ENCODE results near the gene PTPRN2. TPM values are rescaled to one million over a fixed set of nuclear protein-coding genes. Genes with fewer than 3 reads are reported as not detected.

Gene PTPRN2
- total and polyA plus RNA-seq, 2 of the 13 experiments (the other 11 are each of a cell fraction or from before 2014, with no cell fraction given): 2.5 to 24.2 TPM

DNA sequence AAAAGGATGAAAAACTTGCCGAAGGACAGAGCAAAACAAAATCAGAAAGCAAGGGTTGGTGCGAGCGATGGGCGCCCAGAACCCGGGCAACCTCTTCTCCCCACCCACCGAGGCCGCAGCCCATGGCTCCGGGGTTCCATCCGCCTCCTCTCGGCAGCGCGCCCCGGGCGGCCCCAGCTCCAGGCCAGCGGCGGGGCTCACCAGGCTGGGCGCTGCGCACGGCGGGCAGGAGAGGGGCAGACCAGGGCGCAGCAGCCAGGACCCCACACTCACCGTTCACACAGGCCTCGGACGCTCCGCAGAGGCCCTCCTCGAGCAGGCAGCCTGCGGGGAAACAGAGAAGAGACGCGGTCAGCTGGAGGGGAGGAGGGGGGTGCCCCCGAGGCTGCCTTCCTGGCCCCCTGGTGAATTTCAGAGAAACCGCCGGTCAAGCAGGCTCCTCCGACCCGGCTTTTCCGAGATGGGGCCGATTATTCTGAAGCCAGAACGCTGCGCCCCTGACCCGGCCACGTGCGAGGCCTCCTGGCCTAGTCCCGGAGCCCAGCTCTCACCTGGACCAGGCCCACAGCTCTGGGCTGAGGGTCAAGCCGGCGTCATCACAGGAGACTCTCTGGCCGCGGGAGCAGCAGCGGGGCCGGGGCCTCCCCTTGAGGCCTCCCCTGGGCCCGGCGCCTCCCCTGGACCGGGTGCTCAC lies 98.0 kb downstream of the PTPRN2 start:
- CTCF ChIA-PET (ENCODE audit: low intra/inter-chr PET ratio, low total read pairs): no interaction called here
- ATAC-seq: no peak
- no peak for TF ChIP-seq DMAP1 (CRISPR knock-in tag; IDR thresholded peaks at IDR 0.05)
- TF ChIP-seq, protein P1, sequence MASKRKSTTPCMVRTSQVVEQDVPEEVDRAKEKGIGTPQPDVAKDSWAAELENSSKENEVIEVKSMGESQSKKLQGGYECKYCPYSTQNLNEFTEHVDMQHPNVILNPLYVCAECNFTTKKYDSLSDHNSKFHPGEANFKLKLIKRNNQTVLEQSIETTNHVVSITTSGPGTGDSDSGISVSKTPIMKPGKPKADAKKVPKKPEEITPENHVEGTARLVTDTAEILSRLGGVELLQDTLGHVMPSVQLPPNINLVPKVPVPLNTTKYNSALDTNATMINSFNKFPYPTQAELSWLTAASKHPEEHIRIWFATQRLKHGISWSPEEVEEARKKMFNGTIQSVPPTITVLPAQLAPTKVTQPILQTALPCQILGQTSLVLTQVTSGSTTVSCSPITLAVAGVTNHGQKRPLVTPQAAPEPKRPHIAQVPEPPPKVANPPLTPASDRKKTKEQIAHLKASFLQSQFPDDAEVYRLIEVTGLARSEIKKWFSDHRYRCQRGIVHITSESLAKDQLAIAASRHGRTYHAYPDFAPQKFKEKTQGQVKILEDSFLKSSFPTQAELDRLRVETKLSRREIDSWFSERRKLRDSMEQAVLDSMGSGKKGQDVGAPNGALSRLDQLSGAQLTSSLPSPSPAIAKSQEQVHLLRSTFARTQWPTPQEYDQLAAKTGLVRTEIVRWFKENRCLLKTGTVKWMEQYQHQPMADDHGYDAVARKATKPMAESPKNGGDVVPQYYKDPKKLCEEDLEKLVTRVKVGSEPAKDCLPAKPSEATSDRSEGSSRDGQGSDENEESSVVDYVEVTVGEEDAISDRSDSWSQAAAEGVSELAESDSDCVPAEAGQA (IDR thresholded peaks at IDR 0.05; ENCODE audit: low read depth): no peak
- TF ChIP-seq, protein P1 (CRISPR knock-in tag; IDR thresholded peaks at IDR 0.05; ENCODE audit: borderline replicate concordance): no peak
- TF ChIP-seq ZNF607 (CRISPR knock-in tag; IDR thresholded peaks at IDR 0.05; ENCODE audit: borderline replicate concordance): no peak
- DNase-seq (ENCODE audit: low spot score): no peak
- in situ Hi-C loops (cut with HindIII; ENCODE audit: extremely low pct_ligation_motif_present, low pct_unique_long_range_greater_than_20kb): no loop called here
- no peaks in the 10 kb centered on the region for H3K27me3 ChIP-seq (ENCODE audit: control insufficient read depth in 1 of 2, insufficient read depth in 2 of 2, low read length in 2 of 2)
- no peak overlapping the region for H3K27ac ChIP-seq (ENCODE audit: extremely low read length, insufficient read depth, low read length)
- no peaks in the 10 kb centered on the region for H3K4me1 ChIP-seq (ENCODE audit: insufficient read depth, low read length)
- no peaks in the 10 kb centered on the region; a peak in 1 of 5 replicates for H3K36me3 ChIP-seq (replicated peaks in 1 of 2; ENCODE audit: control insufficient read depth in 1 of 2, insufficient read depth in 2 of 2, low read length in 2 of 2)
- POLR2A ChIA-PET: no interaction called here
- intact Hi-C loops (cut with micrococcal nuclease; ENCODE audit: unreplicated experiment): loop anchor here (10.0 kb wide), 2 partner anchors 55 to 275 kb away; no protein-coding TSS in a partner anchor
- no peak overlapping the region for H3K4me3 ChIP-seq (replicated peaks in 1 of 3; ENCODE audit: insufficient read depth in 1 of 3, low read depth in 2 of 3, low read length in 3 of 3)
- BruUV-seq (replicated peaks): no TSS peak
- no peak overlapping the region for H3K4me2 ChIP-seq (ENCODE audit: low read depth, low read length)
- no peaks in the 10 kb centered on the region for H3K79me2 ChIP-seq (ENCODE audit: insufficient read depth, low read length)
- no peak overlapping the region for H2AFZ ChIP-seq (ENCODE audit: low read length)
- FAIRE-seq: no peak
- WGBS (ENCODE audit: low lambda C conversion rate): 93% methylated on average over 29 of the region's 51 CpGs
- H3K9me3 ChIP-seq (ENCODE audit: low read length): no peaks in the 10 kb centered on the region
- no peak overlapping the region for H3K9ac ChIP-seq (ENCODE audit: insufficient read depth, low read depth, low read length)
- peaks cover 17% of the 10 kb centered on the region; the same call in 1 of the 2 replicates for H4K20me1 ChIP-seq (ENCODE audit: insufficient read depth, low read length)
